Measurements from ENCODE around the gene FLRT1. TPM values are rescaled to one million over a fixed set of nuclear protein-coding genes. Genes with fewer than 3 reads are reported as not detected.
A peak's percentile ranks its signal among the peaks of the same experiment; 100 is the strongest.

The FLRT1 gene
- total and polyA plus RNA-seq, 2 of the 13 experiments (the other 11 are each of a cell fraction or from before 2014, with no cell fraction given), result 0.02 to 0.08 TPM

- TF ChIP-seq MLLT10 (CRISPR knock-in tag; IDR thresholded peaks at IDR 0.05), result no peak
- TF ChIP-seq ZNF850 (CRISPR knock-in tag; conservative IDR thresholded peaks at IDR 0.05), result no peak; the same call in 1 of the 2 replicates
- TF ChIP-seq, protein P1, sequence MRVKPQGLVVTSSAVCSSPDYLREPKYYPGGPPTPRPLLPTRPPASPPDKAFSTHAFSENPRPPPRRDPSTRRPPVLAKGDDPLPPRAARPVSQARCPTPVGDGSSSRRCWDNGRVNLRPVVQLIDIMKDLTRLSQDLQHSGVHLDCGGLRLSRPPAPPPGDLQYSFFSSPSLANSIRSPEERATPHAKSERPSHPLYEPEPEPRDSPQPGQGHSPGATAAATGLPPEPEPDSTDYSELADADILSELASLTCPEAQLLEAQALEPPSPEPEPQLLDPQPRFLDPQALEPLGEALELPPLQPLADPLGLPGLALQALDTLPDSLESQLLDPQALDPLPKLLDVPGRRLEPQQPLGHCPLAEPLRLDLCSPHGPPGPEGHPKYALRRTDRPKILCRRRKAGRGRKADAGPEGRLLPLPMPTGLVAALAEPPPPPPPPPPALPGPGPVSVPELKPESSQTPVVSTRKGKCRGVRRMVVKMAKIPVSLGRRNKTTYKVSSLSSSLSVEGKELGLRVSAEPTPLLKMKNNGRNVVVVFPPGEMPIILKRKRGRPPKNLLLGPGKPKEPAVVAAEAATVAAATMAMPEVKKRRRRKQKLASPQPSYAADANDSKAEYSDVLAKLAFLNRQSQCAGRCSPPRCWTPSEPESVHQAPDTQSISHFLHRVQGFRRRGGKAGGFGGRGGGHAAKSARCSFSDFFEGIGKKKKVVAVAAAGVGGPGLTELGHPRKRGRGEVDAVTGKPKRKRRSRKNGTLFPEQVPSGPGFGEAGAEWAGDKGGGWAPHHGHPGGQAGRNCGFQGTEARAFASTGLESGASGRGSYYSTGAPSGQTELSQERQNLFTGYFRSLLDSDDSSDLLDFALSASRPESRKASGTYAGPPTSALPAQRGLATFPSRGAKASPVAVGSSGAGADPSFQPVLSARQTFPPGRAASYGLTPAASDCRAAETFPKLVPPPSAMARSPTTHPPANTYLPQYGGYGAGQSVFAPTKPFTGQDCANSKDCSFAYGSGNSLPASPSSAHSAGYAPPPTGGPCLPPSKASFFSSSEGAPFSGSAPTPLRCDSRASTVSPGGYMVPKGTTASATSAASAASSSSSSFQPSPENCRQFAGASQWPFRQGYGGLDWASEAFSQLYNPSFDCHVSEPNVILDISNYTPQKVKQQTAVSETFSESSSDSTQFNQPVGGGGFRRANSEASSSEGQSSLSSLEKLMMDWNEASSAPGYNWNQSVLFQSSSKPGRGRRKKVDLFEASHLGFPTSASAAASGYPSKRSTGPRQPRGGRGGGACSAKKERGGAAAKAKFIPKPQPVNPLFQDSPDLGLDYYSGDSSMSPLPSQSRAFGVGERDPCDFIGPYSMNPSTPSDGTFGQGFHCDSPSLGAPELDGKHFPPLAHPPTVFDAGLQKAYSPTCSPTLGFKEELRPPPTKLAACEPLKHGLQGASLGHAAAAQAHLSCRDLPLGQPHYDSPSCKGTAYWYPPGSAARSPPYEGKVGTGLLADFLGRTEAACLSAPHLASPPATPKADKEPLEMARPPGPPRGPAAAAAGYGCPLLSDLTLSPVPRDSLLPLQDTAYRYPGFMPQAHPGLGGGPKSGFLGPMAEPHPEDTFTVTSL (CRISPR knock-in tag; IDR thresholded peaks at IDR 0.05; ENCODE audit: borderline replicate concordance), result 0 out of 2 replicates have a peak, but pooled peaks have one; percentile 49
- no peak for TF ChIP-seq ARNTL (CRISPR knock-in tag; IDR thresholded peaks at IDR 0.05)
- no peak for TF ChIP-seq GATAD1 (CRISPR knock-in tag; IDR thresholded peaks at IDR 0.05)
- TF ChIP-seq ZNF557 (CRISPR knock-in tag; IDR thresholded peaks at IDR 0.05), result no peak
- no peak for TF ChIP-seq TFDP1 (CRISPR knock-in tag; IDR thresholded peaks at IDR 0.05; ENCODE audit: borderline replicate concordance)
- peak; percentile 32; the same call in 1 of the 2 replicates for TF ChIP-seq ZNF747 (CRISPR knock-in tag; IDR thresholded peaks at IDR 0.05; ENCODE audit: borderline replicate concordance)
- TF ChIP-seq ZNF891 (CRISPR knock-in tag; IDR thresholded peaks at IDR 0.05), result no peak
- no peak for TF ChIP-seq ZNF574 (CRISPR knock-in tag; IDR thresholded peaks at IDR 0.05)
- TF ChIP-seq ZNF296 (CRISPR knock-in tag; conservative IDR thresholded peaks at IDR 0.05), result 0 out of 2 replicates have a peak, but pooled peaks have one; percentile 53
- TF ChIP-seq DNMT3B (CRISPR knock-in tag; conservative IDR thresholded peaks at IDR 0.05), result no peak
- no peak for TF ChIP-seq ZKSCAN8 (CRISPR knock-in tag; IDR thresholded peaks at IDR 0.05; ENCODE audit: borderline replicate concordance)
- no peak; the same call in 1 of the 2 replicates for TF ChIP-seq EED (CRISPR knock-in tag; IDR thresholded peaks at IDR 0.05)
- no peak for TF ChIP-seq PRPF4 (IDR thresholded peaks at IDR 0.05; ENCODE audit: low read depth, low read length, poor library complexity, severe bottlenecking)
- TF ChIP-seq ZNF598 (CRISPR knock-in tag; IDR thresholded peaks at IDR 0.05; ENCODE audit: borderline replicate concordance), result no peak
- TF ChIP-seq PAX8 (CRISPR knock-in tag; IDR thresholded peaks at IDR 0.05; ENCODE audit: borderline replicate concordance), result no peak
- TF ChIP-seq ZNF501 (CRISPR knock-in tag; IDR thresholded peaks at IDR 0.05), result peak; percentile 8; the same call in 1 of the 2 replicates
- TF ChIP-seq ZFP91 (CRISPR knock-in tag; IDR thresholded peaks at IDR 0.05; ENCODE audit: borderline replicate concordance), result 0 out of 2 replicates have a peak, but pooled peaks have one; percentile 15
These were observed 48.7 kb upstream of the FLRT1 start (continued) for GRCh38 chr11:63986932-63987513.
